Uterus (tissue), 2 donors: ENCODE measurements around the gene NAA10.

Experiments used
- CTCF ChIP-seq, 4 experiments: fragments of 200-600 bp in 2 of 4; fragments of 450-650 bp in 2 of 4; sonication (generic) in 2 of 4; IDR thresholded peaks; one replicate each; pipeline ENCODE4 v1.5.1; 2016 to 2019; ENCODE audit warnings: antibody characterized with exemption in 4 of 4, mild to moderate bottlenecking in 2 of 4, moderate library complexity in 1 of 4
- POLR2A ChIP-seq, 2 donors: fragments of 450-650 bp; IDR thresholded peaks; one replicate each; pipeline ENCODE4 v1.6.1; 2016; ENCODE audit warnings: antibody characterized with exemption in 2 of 2, mild to moderate bottlenecking in 1 of 2, moderate library complexity in 1 of 2

GRCh38 chrX:153973127-153974002, 38.5 kb upstream of the NAA10 start:
- TF ChIP-seq CTCF (IDR thresholded peaks at IDR 0.05) (no peak), POLR2A (IDR thresholded peaks at IDR 0.05) (no peak)
